Measurements from ENCODE around the gene PSMD13. TPM values are rescaled to one million over a fixed set of nuclear protein-coding genes. Genes with fewer than 3 reads are reported as not detected.
"Not testable (repeated sequence)": the region's sequence is repeated elsewhere in the genome, so short reads cannot be mapped to it uniquely, and the experiment has no call there.

The PSMD13 gene
- total RNA-seq: 100 to 1,000 TPM in 4 of 5 donors, 10 to 100 TPM in 1; 74.0 to 115 (median 108) TPM
- total RNA-seq (2013): 94.9 TPM
- 51.4 to 308 (median 92.6) reads per million in 29 experiments for total RNA-seq

DNA sequence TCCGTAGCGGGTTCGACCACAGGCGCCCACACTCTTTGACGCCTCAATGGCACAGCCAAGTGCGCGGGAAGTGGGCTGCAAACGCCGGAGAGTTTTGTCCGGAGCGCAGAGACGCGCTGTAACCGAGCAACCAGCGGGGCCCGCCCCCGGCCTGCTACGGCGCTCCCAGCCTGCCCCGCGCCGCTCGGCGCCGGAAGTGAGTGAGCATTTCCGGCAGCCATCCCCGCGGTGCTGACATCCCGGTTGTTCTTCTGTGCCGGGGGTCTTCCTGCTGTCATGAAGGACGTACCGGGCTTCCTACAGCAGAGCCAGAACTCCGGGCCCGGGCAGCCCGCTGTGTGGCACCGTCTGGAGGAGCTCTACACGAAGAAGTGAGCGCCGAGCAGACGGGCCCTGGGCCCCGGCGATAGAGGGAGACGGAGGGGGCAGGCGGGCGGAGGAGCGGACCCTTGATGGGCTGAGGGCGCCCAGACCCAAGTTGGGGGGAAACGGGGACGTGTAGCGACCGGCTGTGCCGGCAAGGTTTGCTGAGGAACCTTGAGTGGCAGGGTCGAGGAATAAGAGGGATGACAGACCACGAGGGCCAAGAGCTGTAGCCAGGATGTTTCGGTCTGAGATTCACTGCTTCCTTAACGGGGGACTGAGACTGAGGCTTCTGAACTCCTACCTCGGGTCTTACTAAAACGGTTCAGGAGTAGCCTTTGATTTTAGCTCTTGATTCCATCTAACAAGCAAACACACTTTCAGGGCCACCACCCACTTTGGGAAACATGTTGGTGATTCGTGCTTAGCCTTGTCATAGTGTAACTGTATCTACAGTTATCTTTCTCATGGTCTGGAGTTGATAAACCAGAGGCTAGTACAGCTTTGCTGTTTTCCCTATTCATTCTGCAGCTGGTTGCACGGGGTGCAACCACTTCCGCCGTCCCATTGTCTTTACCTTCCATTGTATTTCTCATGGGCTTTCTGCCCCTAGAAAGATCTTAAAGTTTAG, at the start of gene PSMD13:
TSS of gene PSMD13 (plus strand) at position 203 of the 994 bp plus-strand sequence. CDS start at position 277, 74 bp downstream.
- ChIA-PET CTCF (interaction anchor here (0.6 to 1.4 kb wide), 6 partner anchors 14 to 273 kb away, joined by 3 to 8 read pairs (median 3); partner anchors contain the start of genes BET1L (in 1 of the 2) and PGGHG (in 1 of the 2)), POLR2A (interaction anchor here (0.5 to 2.0 kb wide), 11 partner anchors 14 to 1301 kb away, joined by 3 to 13 read pairs (median 4); no protein-coding TSS in a partner anchor)
- DNase-seq (peak; percentile 73 to 92 (median 85)), ATAC-seq (replicated peaks in 1 of 4) (peak; percentile 70 to 85 (median 83))
- WGBS (ENCODE audit: insufficient coverage): under 1% methylated on average over 56 of the region's 62 CpGs
- H3K4me1 Mint-ChIP-seq: peaks cover 47 to 55% (median 53%) of the 10 kb centered on the region in 3 donors
- H3K9me3 Mint-ChIP-seq: no peaks in the 10 kb centered on the region
- peak within 1 kb of the TSS; percentile 94 to 98 (median 96) for H3K4me3 Mint-ChIP-seq
- H3K4me3 ChIP-seq (ENCODE audit: control insufficient read depth in 1 of 2, extremely low read depth in 1 of 2, low read length in 1 of 2): peak within 1 kb of the TSS; percentile 96 to 100
- peak within 1 kb of the TSS; percentile 99 for H3K27ac ChIP-seq (ENCODE audit: low read length)
- H3K27me3 ChIP-seq (replicated peaks in 1 of 2; ENCODE audit: control insufficient read depth in 2 of 2, extremely low read depth in 1 of 2, insufficient read depth in 2 of 2, low read length in 1 of 2): no peaks in the 10 kb centered on the region
- peak within 1 kb of the TSS; percentile 99 to 100 for H3K27ac Mint-ChIP-seq
- H3K36me3 ChIP-seq (ENCODE audit: control insufficient read depth in 2 of 2, extremely low read depth in 1 of 2, insufficient read depth in 1 of 2, low read length in 1 of 2): peaks cover 5 to 20% of the 10 kb centered on the region in 2 donors
- peaks cover 12 to 25% of the 10 kb centered on the region in 2 experiments for H3K4me1 ChIP-seq (ENCODE audit: control insufficient read depth in 1 of 2, extremely low read depth in 1 of 2, insufficient read depth in 2 of 2, low read length in 2 of 2)
- peaks cover 15% of the 10 kb centered on the region for H3K36me3 Mint-ChIP-seq
- no peaks in the 10 kb centered on the region for H3K27me3 Mint-ChIP-seq
- H3K9me3 ChIP-seq: no peaks in the 10 kb centered on the region

DNA sequence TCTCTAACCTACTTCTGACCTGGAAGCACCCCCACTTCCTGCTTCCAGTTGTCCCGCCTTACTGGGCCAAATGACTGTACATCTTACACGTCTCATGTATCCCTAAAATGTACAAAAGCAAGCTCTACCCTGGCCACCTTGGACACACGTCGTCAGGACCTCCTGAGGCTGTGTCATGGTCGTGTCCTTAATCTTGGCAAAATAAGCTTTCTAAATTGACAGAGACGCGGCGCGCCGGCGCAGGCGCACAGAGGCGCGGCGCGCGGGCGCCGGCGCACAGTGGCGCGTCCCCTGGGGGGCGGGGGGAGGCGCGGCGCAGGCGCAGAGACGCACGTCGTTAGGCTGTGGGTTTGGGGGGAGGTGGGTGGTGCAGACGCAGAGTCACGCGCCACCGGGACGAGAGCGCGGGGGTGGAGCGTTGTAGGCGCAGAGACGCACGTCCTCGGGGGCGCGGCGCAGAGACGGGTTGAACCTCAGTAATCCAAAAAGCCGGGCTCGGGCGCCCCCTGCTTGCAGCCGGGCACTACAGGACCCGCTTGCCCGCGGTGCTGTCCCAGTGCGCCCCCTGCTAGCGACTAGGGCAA, 47.5 kb upstream of the PSMD13 start:
- peak in 1 of 4 experiments; percentile 25 for ATAC-seq (replicated peaks in 1 of 4)
- H3K36me3 Mint-ChIP-seq; H3K9me3 ChIP-seq; POLR2A ChIA-PET; H3K4me3 ChIP-seq (ENCODE audit: control insufficient read depth in 1 of 2, extremely low read depth in 1 of 2, low read length in 1 of 2); H3K4me3 Mint-ChIP-seq; H3K27ac Mint-ChIP-seq; H3K36me3 ChIP-seq (ENCODE audit: control insufficient read depth in 2 of 2, extremely low read depth in 1 of 2, insufficient read depth in 1 of 2, low read length in 1 of 2); H3K27ac ChIP-seq (ENCODE audit: low read length); H3K27me3 ChIP-seq (replicated peaks in 1 of 2; ENCODE audit: control insufficient read depth in 2 of 2, extremely low read depth in 1 of 2, insufficient read depth in 2 of 2, low read length in 1 of 2); H3K9me3 Mint-ChIP-seq; CTCF ChIA-PET; H3K27me3 Mint-ChIP-seq: not testable (repeated sequence)
- DNase-seq: peak in 4 of 35 experiments; percentile 1 to 38 (median 15)
- WGBS (ENCODE audit: insufficient coverage): 81% methylated on average over 12 of the region's 55 CpGs
- H3K4me1 Mint-ChIP-seq: peaks cover 7 to 14% (median 11%) of the 10 kb centered on the region in 3 donors
- peaks cover 2 to 13% of the 10 kb centered on the region in 2 experiments for H3K4me1 ChIP-seq (ENCODE audit: control insufficient read depth in 1 of 2, extremely low read depth in 1 of 2, insufficient read depth in 2 of 2, low read length in 2 of 2)

DNA sequence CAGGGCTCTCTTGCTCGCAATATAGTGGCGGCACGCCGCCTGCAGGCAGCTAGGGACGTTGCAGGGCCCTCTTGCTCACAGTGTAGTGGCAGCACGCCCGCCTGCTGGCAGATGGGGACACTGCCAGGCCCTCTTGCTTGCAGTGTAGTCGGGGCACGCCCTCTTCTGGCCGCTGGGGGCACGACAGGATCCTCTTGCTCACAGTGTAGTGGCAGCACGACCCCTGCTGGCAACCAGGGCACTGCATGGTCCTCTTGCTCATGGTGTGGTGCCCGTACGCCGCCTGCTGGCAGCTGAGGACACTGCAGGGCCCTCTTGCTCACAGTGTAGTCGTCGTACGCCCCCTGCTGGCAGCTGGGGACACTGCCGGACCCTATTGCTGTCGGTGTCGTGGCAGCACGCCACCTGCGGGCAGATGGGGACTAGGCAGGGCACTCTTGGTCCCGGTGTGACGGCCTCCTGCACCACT, 46.9 kb upstream of the PSMD13 start:
- CTCF ChIA-PET; H3K27me3 Mint-ChIP-seq; H3K4me3 Mint-ChIP-seq; H3K27ac ChIP-seq (ENCODE audit: low read length); POLR2A ChIA-PET; H3K9me3 ChIP-seq; H3K27me3 ChIP-seq (replicated peaks in 1 of 2; ENCODE audit: control insufficient read depth in 2 of 2, extremely low read depth in 1 of 2, insufficient read depth in 2 of 2, low read length in 1 of 2); H3K36me3 ChIP-seq (ENCODE audit: control insufficient read depth in 2 of 2, extremely low read depth in 1 of 2, insufficient read depth in 1 of 2, low read length in 1 of 2); H3K36me3 Mint-ChIP-seq; H3K27ac Mint-ChIP-seq; H3K9me3 Mint-ChIP-seq; H3K4me3 ChIP-seq (ENCODE audit: control insufficient read depth in 1 of 2, extremely low read depth in 1 of 2, low read length in 1 of 2): not testable (repeated sequence)
- WGBS (ENCODE audit: insufficient coverage): 100% methylated on average over 2 of the region's 25 CpGs
- H3K4me1 Mint-ChIP-seq: peaks cover 7 to 14% (median 11%) of the 10 kb centered on the region in 3 donors
- H3K4me1 ChIP-seq (ENCODE audit: control insufficient read depth in 1 of 2, extremely low read depth in 1 of 2, insufficient read depth in 2 of 2, low read length in 2 of 2): peaks cover 2 to 13% of the 10 kb centered on the region in 2 experiments
- ATAC-seq (replicated peaks in 1 of 4): peak; percentile 27 to 60 (median 49)
- peak in 21 of 35 experiments; percentile 13 to 63 (median 41) for DNase-seq

- H3K9me3 ChIP-seq; H3K4me3 Mint-ChIP-seq; H3K9me3 Mint-ChIP-seq; H3K27me3 ChIP-seq (replicated peaks in 1 of 2; ENCODE audit: control insufficient read depth in 2 of 2, extremely low read depth in 1 of 2, insufficient read depth in 2 of 2, low read length in 1 of 2); H3K36me3 ChIP-seq (ENCODE audit: control insufficient read depth in 2 of 2, extremely low read depth in 1 of 2, insufficient read depth in 1 of 2, low read length in 1 of 2); H3K27me3 Mint-ChIP-seq; H3K36me3 Mint-ChIP-seq; DNase-seq; H3K4me3 ChIP-seq (ENCODE audit: control insufficient read depth in 1 of 2, extremely low read depth in 1 of 2, low read length in 1 of 2); H3K27ac Mint-ChIP-seq; POLR2A ChIA-PET; CTCF ChIA-PET; H3K27ac ChIP-seq (ENCODE audit: low read length); ATAC-seq (replicated peaks in 1 of 4): not testable (repeated sequence)
- no CpG with 5 or more reads among the region's 5 CpGs for WGBS (ENCODE audit: insufficient coverage)
- H3K4me1 Mint-ChIP-seq: peaks cover 7 to 14% (median 11%) of the 10 kb centered on the region in 3 donors
- H3K4me1 ChIP-seq (ENCODE audit: control insufficient read depth in 1 of 2, extremely low read depth in 1 of 2, insufficient read depth in 2 of 2, low read length in 2 of 2): peaks cover 2 to 13% of the 10 kb centered on the region in 2 experiments
Observed at GRCh38 chr11:190546-190945, 46.2 kb upstream of the PSMD13 start.

DNA sequence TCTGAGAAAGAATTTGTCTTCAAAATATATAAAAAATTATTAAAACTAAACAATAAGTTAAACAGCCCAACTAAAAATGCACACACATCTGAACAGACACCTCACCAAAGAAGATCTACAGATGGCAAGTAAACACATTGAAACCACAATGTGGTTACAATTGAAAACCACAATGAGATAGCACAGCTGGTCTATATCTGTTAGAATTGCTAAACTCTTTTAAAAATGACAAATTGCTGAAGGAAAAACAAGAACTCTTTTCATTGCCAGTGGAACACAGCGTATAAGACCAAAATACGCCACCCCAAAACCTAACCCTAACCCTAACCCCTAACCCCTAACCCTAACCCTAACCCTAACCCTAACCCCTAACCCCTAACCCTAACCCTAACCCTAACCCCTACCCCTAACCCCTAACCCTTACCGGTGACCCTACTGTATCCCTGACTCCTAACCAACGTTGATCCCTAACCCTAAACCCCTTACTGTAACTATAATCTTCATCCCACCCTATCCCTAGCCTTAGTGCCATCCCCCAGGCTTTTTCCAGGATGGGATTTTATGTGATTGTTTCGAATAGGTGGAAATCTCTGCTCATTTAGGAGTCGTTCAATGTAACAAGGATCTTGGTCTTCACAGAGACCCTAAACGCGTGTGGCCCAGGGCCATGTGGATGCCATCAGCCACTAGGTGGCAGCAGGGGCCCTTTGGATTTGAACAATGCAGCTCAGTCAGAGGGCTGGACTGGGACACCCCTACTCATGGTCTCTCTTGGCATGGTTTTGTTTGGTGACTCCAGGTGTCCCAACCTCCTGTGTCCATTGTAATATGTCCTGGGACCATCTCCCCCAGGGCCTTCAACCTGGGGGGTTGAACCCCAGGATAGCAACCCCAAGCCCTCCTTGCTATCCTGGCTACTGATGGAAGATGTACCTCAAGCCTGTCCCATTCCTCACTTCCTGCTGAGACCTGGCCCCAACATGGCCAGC, 45.0 kb upstream of the PSMD13 start:
- CTCF ChIA-PET; H3K36me3 Mint-ChIP-seq; H3K27ac ChIP-seq (ENCODE audit: low read length); H3K9me3 Mint-ChIP-seq; H3K4me3 ChIP-seq (ENCODE audit: control insufficient read depth in 1 of 2, extremely low read depth in 1 of 2, low read length in 1 of 2); H3K9me3 ChIP-seq; H3K27me3 Mint-ChIP-seq; H3K27me3 ChIP-seq (replicated peaks in 1 of 2; ENCODE audit: control insufficient read depth in 2 of 2, extremely low read depth in 1 of 2, insufficient read depth in 2 of 2, low read length in 1 of 2); H3K36me3 ChIP-seq (ENCODE audit: control insufficient read depth in 2 of 2, extremely low read depth in 1 of 2, insufficient read depth in 1 of 2, low read length in 1 of 2); POLR2A ChIA-PET: not testable (repeated sequence)
- DNase-seq: peak in 20 of 35 experiments; percentile 22 to 71 (median 44)
- peaks cover 2 to 13% of the 10 kb centered on the region in 2 experiments for H3K4me1 ChIP-seq (ENCODE audit: control insufficient read depth in 1 of 2, extremely low read depth in 1 of 2, insufficient read depth in 2 of 2, low read length in 2 of 2)
- WGBS (ENCODE audit: insufficient coverage): no CpG with 5 or more reads among the region's 8 CpGs
- ATAC-seq (replicated peaks in 1 of 4): peak; percentile 70 to 86 (median 72)
- Mint-ChIP-seq H3K27ac (peak overlapping the region; percentile 68 to 91), H3K4me1 (peaks cover 7 to 14% (median 11%) of the 10 kb centered on the region in 3 donors), H3K4me3 (peak overlapping the region in 1 of 3 donors; percentile 33)
